Heart left ventricle (tissue), 16 donors: ENCODE data around the gene SCIMP. TPM values are rescaled to one million over a fixed set of nuclear protein-coding genes. Genes with fewer than 3 reads are reported as not detected.

ENCODE experiments used
- ATAC-seq, 4 donors: fragments of 200-7000 bp; cut with Tn5 transposase; one replicate each; pipeline ENCODE4 v1.9.1; 2020 to 2022; ENCODE audit warnings: moderate library complexity in 4 of 4, mild to moderate bottlenecking in 3 of 4, moderate number of reproducible peaks in 1 of 4
- DNase-seq, 5 donors: peaks; one replicate each; pipeline ENCODE4 v3.0.0-alpha.2; 2020
- H3K27ac ChIP-seq, 12 donors: fragments of 200-600 bp; sonication (generic) in 4 of 12; one replicate each; pipeline versions ENCODE4 v1.5.0 to v1.8.0; 2016 to 2022; ENCODE audit warnings: mild to moderate bottlenecking in 2 of 12
- H3K27me3 ChIP-seq, 9 donors: fragments of 200-600 bp; sonication (generic) in 2 of 9; one replicate each; pipeline versions ENCODE4 v1.5.1 to v1.8.0; 2016 to 2022; ENCODE audit warnings: mild to moderate bottlenecking in 3 of 9
- H3K36me3 ChIP-seq, 9 donors: fragments of 200-600 bp; sonication (generic) in 2 of 9; one replicate each; pipeline versions ENCODE4 v1.5.0 to v1.8.0; 2018 to 2022; ENCODE audit warnings: mild to moderate bottlenecking in 2 of 9
- H3K4me1 ChIP-seq, 12 donors: fragments of 200-600 bp; sonication (generic) in 4 of 12; one replicate each; pipeline versions ENCODE4 v1.5.0 to v1.8.0; 2016 to 2022; ENCODE audit warnings: mild to moderate bottlenecking in 3 of 12
- H3K4me3 ChIP-seq, 12 donors: fragments of 200-600 bp; sonication (generic) in 4 of 12; one replicate each; pipeline versions ENCODE4 v1.5.0 to v1.8.0; 2017 to 2022; ENCODE audit warnings: mild to moderate bottlenecking in 9 of 12, moderate library complexity in 4 of 12
- H3K9me3 ChIP-seq, 12 donors: fragments of 200-600 bp; sonication (generic) in 4 of 12; one replicate each; pipeline versions ENCODE4 v1.5.0 to v1.8.0; 2016 to 2022; ENCODE audit warnings: mild to moderate bottlenecking in 1 of 12
- CTCF ChIP-seq, 12 donors: fragments of 200-600 bp; sonication (generic) in 4 of 12; IDR thresholded peaks; one replicate each; pipeline versions ENCODE4 v1.5.0 to v1.8.0; 2018 to 2022; ENCODE audit warnings: antibody characterized with exemption in 12 of 12, mild to moderate bottlenecking in 5 of 12
- POLR2A ChIP-seq, 2 donors: fragments of 450-650 bp; IDR thresholded peaks; one replicate each; pipeline ENCODE4 v1.6.1; 2017; ENCODE audit warnings: antibody characterized with exemption in 2 of 2, mild to moderate bottlenecking in 2 of 2, moderate library complexity in 2 of 2
- WGBS, 4 donors: extraction: QIAGEN DNeasy Blood & Tissue Kit in 2 of 4; methylation state at CpG; one replicate each; pipeline versions ENCODE4 v1.1.5 to v1.1.7; 2013 to 2018; 5-methylcytosine and 5-hydroxymethylcytosine counted together
- intact Hi-C, 10 donors: fragments of 100-400 bp; cut with DNase I; formaldehyde crosslinking; loops; one replicate each; pipeline versions ENCODE4 v1.11.1 to v1.14.2; 2022
- long read RNA-seq, 3 donors: library from polyadenylated mRNA; unstranded; transcript quantifications; one replicate each; pipeline ENCODE4 v2.0.0, GENCODE V29; 2020 to 2021
- polyA plus RNA-seq, 2 donors: library from polyadenylated mRNA; stranded (reverse); fragments of 200-250 nt; gene quantifications; one replicate each; pipeline ENCODE4 v1.2.3, GENCODE V29; 2013
- total RNA-seq, 9 donors: library from RNA; depleted of rRNA in 2 of 9; stranded (reverse); fragments of >200 nt in 2 of 9; fragmentation: NEBNext Ultra II Directional in 3 of 9; extraction: Animal tissue kit (Norgen Biotek cat#: 25700) in 3 of 9; gene quantifications; one replicate each; pipeline versions ENCODE4 v1.1.0 to v1.2.4, GENCODE V29; 2016 to 2023
- donor health status: ischemic (EF 13 %, LVEDD 7.1; RV severe dilation, severe dysfunction).
- donor health status: healthy with polysubstance abuse.
- donor health status: DM: no; HTN: yes; CAD: no.
- donor health status: DM: no; HTN: no; CAD: no.
- donor health status: ischemic (EF 25% LVEDD 6.9; RV normal size, moderate dysfunction).
- donor health status: ischemic (EF 25% LVEDD 5.7; RV mildly dilated, moderate dysfunction).
- donor health status: healthy.
- donor health status: DM: yes; HTN: yes; CAD: no.
- donor health status: ischemic (EF 35%, LVEDD 5.7; RV mildly dilated, moderate dysfunction).
- donor health status: nonischemic (EF 11% LVEDD 7.7; RV severe dilation, severe dysfunction).
- donor health status: DM: yes; HTN: yes; CAD: no.
- donor health status: PGD.
- donor health status: ischemic (EF 29% LVEDD 5.4; RV normal size, mild dysfunction).
- donor health status: nonischemic (EF 23%, LVEDD 6.1; RV moderate dilation, normal function).

SCIMP gene
- total RNA-seq: 10 to 100 TPM in 1 of 9 donors, 1 to 10 TPM in 2, under 1 TPM in 6; 0.25 to 17.2 (median 0.72) TPM
- under 1 TPM; 0.11 to 0.98 TPM for polyA plus RNA-seq
- long read RNA-seq, donor 1, partial matches to known transcripts: 0 of 1 reads
- long read RNA-seq, donor 1, other reads (novel, unspliced or antisense): 1 of 1 reads
- long read RNA-seq, donor 2, partial matches to known transcripts: 0 of 1 reads
- long read RNA-seq, donor 2, other reads (novel, unspliced or antisense): 0 of 1 reads
- long read RNA-seq, donor 3: 0 reads

GRCh38 chr17:5234645-5235576 is at the start of gene SCIMP:
SCIMP (minus strand) TSS chr17:5234860; CDS start chr17:5234755, 105 bp downstream.
- WGBS, 4 donors: 86 to 91% (median 89%) methylated on average over 12 to 19 of the region's 19 CpGs
- Histone ChIP-seq H3K4me3 (peak within 1 kb of the TSS in 4 of 12 donors; percentile 2 to 56 (median 18)), H3K36me3 (peaks cover 0 to 10% (median 0%) of the 10 kb centered on the region in 9 donors), H3K27ac (peak within 1 kb of the TSS in 3 of 12 donors; percentile 12 to 88 (median 34)), H3K27me3 (no peaks in the 10 kb centered on the region), H3K9me3 (no peaks in the 10 kb centered on the region), H3K4me1 (peaks cover 0 to 45% (median 0%) of the 10 kb centered on the region in 12 donors)
- DNase-seq (peak in 4 of 5 donors; percentile 32 to 51 (median 44)), ATAC-seq (peak; percentile 42 to 78 (median 64))
- intact Hi-C loops: loop anchor here in 1 of 10 donors (5.0 kb wide), 1 partner anchor 38 kb away; no protein-coding TSS in a partner anchor
- TF ChIP-seq POLR2A (IDR thresholded peaks at IDR 0.05) (no peak), CTCF (IDR thresholded peaks at IDR 0.05) (no peak)

- TF ChIP-seq CTCF (IDR thresholded peaks at IDR 0.05): no peak
- no peak for TF ChIP-seq POLR2A (IDR thresholded peaks at IDR 0.05)
- no peaks in the 10 kb centered on the region for H3K27me3 ChIP-seq
- intact Hi-C loops: loop anchor here in 1 of 10 donors (10.0 kb wide), 1 partner anchor 89 kb away; the partner anchor contains the start of gene ZNF594
- ATAC-seq: no peak
- H3K9me3 ChIP-seq: no peaks in the 10 kb centered on the region
- 35 to 45% (median 38%) methylated on average over 5 of the region's 5 CpGs for WGBS, 4 donors
- peak overlapping the region in 3 of 12 donors; percentile 54 to 93 (median 90) for H3K27ac ChIP-seq
- peaks cover 0 to 3% (median 0%) of the 10 kb centered on the region in 9 donors for H3K36me3 ChIP-seq
- no peak for DNase-seq
- peak overlapping the region in 9 of 12 donors; percentile 64 to 99 (median 85) for H3K4me3 ChIP-seq
- peaks cover 0 to 42% (median 34%) of the 10 kb centered on the region in 12 donors for H3K4me1 ChIP-seq
Measured at GRCh38 chr17:5283571-5284315, 49.1 kb upstream of the SCIMP start.

- H3K4me1 ChIP-seq: peaks cover 0 to 40% (median 31%) of the 10 kb centered on the region in 12 donors
- no peaks in the 10 kb centered on the region for H3K27me3 ChIP-seq
- peak in 2 of 4 donors; percentile 38 to 50 for ATAC-seq
- H3K4me3 ChIP-seq: peak overlapping the region; percentile 63 to 99 (median 83)
- TF ChIP-seq CTCF (IDR thresholded peaks at IDR 0.05): no peak
- no peak for TF ChIP-seq POLR2A (IDR thresholded peaks at IDR 0.05)
- WGBS, 4 donors: 2 to 5% (median 3%) methylated on average over 17 to 34 of the region's 34 CpGs
- intact Hi-C loops: loop anchor here in 1 of 10 donors (10.0 kb wide), 1 partner anchor 88 kb away; the partner anchor contains the start of gene ZNF594
- DNase-seq: peak; percentile 30 to 75 (median 45)
- H3K36me3 ChIP-seq: peaks cover 0 to 3% (median 0%) of the 10 kb centered on the region in 9 donors
- peak overlapping the region in 10 of 12 donors; percentile 27 to 97 (median 90) for H3K27ac ChIP-seq
- H3K9me3 ChIP-seq: no peaks in the 10 kb centered on the region
Measured at GRCh38 chr17:5282642-5283217, 48.1 kb upstream of the SCIMP start.
